ENCODE measurements around the gene FAM89B. TPM values are rescaled to one million over a fixed set of nuclear protein-coding genes. Genes with fewer than 3 reads are reported as not detected.

FAM89B gene
- total and polyA plus RNA-seq, 2 donors (not counting 3 experiments of a cell fraction or from before 2014, with no cell fraction given), result 63.1 to 153 TPM

- H3K27ac ChIP-seq (ENCODE audit: insufficient read depth, low read depth, low read length), result no peak overlapping the region
- no peak for TF ChIP-seq JUN (IDR thresholded peaks at IDR 0.05; ENCODE audit: borderline replicate concordance, insufficient read depth, insufficient read length, low read depth)
- no peak for TF ChIP-seq MYC (IDR thresholded peaks at IDR 0.05; ENCODE audit: low read depth, low read length)
- TF ChIP-seq FOS (IDR thresholded peaks at IDR 0.05; ENCODE audit: borderline replicate concordance, insufficient read depth, low read length), result no peak
- TF ChIP-seq POLR2A (IDR thresholded peaks at IDR 0.05; ENCODE audit: low read depth, low read length), result no peak
- TF ChIP-seq CTCF (IDR thresholded peaks at IDR 0.05; ENCODE audit: extremely low read depth in 1 of 2, insufficient read depth in 1 of 2, low read depth in 1 of 2, low read length in 2 of 2), result no peak
- H2AFZ ChIP-seq (ENCODE audit: low read depth, low read length), result no peak overlapping the region
- peaks cover 25% of the 10 kb centered on the region for H3K79me2 ChIP-seq (ENCODE audit: control insufficient read depth, insufficient read depth, low read length)
- no peak for DNase-seq (ENCODE audit: low read depth, low spot score)
- POLR2A ChIA-PET, result no interaction called here
- H3K9me3 ChIP-seq (replicated peaks; ENCODE audit: control insufficient read depth, insufficient read depth, low read length), result no peaks in the 10 kb centered on the region
- BruUV-seq (replicated peaks), result TSS peak; percentile 5
- H3K4me3 ChIP-seq (replicated peaks in 1 of 3; ENCODE audit: insufficient read depth in 1 of 3, low read depth in 1 of 3, low read length in 3 of 3), result peak overlapping the region; percentile 36 to 73 (median 65)
- peak overlapping the region; percentile 68 for H3K4me2 ChIP-seq (ENCODE audit: insufficient read depth, low read length)
- dilution Hi-C loops (cut with MboI; ENCODE audit: extremely low pct_ligation_motif_present, low sequenced_read_pairs) (no loop called here), intact Hi-C loops (cut with micrococcal nuclease) (loop anchor here (1.0 to 5.0 kb wide), 5 partner anchors 15 to 191 kb away; partner anchors contain the start of genes LTBP3, PCNX3 and SLC25A45)
- no peak for FAIRE-seq
- no peaks in the 10 kb centered on the region for H3K27me3 ChIP-seq (ENCODE audit: control insufficient read depth in 2 of 2, insufficient read depth in 2 of 2, low read length in 2 of 2)
- H3K9ac ChIP-seq (replicated peaks; ENCODE audit: extremely low read depth, insufficient read depth, low read length), result peak overlapping the region; percentile 76
- H3K36me3 ChIP-seq (ENCODE audit: control insufficient read depth in 2 of 2, extremely low read depth in 1 of 2, insufficient read depth in 2 of 2, low read length in 2 of 2), result no peaks in the 10 kb centered on the region
- no peaks in the 10 kb centered on the region for H4K20me1 ChIP-seq (replicated peaks; ENCODE audit: control insufficient read depth, extremely low read depth, insufficient read depth, low read length)
- CTCF ChIA-PET, result interaction anchor here (1.1 to 9.7 kb wide), 5 partner anchors 13 to 52 kb away, joined by 5 to 167 read pairs (median 10); partner anchors contain the start of gene LTBP3
- H3K4me1 ChIP-seq (ENCODE audit: control insufficient read depth, extremely low read depth, insufficient read depth, low read length), result peaks cover 60% of the 10 kb centered on the region
- no peaks in the 10 kb centered on the region for H3K9me1 ChIP-seq (replicated peaks; ENCODE audit: control insufficient read depth, extremely low read depth, insufficient read depth, low read length)
These were observed 1.2 kb downstream of the FAM89B start for GRCh38 chr11:65573391-65574079.

Data from endothelial cell of umbilical vein (primary cell).